Measurements from ENCODE around the gene ELOVL2.

The ELOVL2 gene

GRCh38 chr6:11067348-11067747 is 23.2 kb upstream of the ELOVL2 start:
- no peak overlapping the region for H3K4me3 ChIP-seq
- H3K27ac ChIP-seq, result no peak overlapping the region
- DNase-seq (ENCODE audit: low spot score), result no peak
- no peak for TF ChIP-seq CTCF (IDR thresholded peaks at IDR 0.05)

- no peak for TF ChIP-seq CTCF (IDR thresholded peaks at IDR 0.05)
- no peak overlapping the region for H3K27ac ChIP-seq
- H3K4me3 ChIP-seq, result no peak overlapping the region
- DNase-seq (ENCODE audit: low spot score), result no peak
Observed at GRCh38 chr6:11066505-11067347, 22.6 kb upstream of the ELOVL2 start.

- Histone ChIP-seq H3K27ac (no peak overlapping the region), H3K4me3 (no peak overlapping the region)
- DNase-seq (ENCODE audit: low spot score), result no peak
- no peak for TF ChIP-seq CTCF (IDR thresholded peaks at IDR 0.05)
Observed at GRCh38 chr6:11065436-11066202, 21.5 kb upstream of the ELOVL2 start.

- DNase-seq (ENCODE audit: low spot score), result no peak
- Histone ChIP-seq H3K4me3 (no peak overlapping the region), H3K27ac (no peak overlapping the region)
- TF ChIP-seq CTCF (IDR thresholded peaks at IDR 0.05), result no peak
Observed at GRCh38 chr6:11064836-11065235, 20.7 kb upstream of the ELOVL2 start.

GRCh38 chr6:11062715-11063114 is 18.6 kb upstream of the ELOVL2 start:
- no peak for TF ChIP-seq CTCF (IDR thresholded peaks at IDR 0.05)
- no peak for DNase-seq (ENCODE audit: low spot score)
- H3K27ac ChIP-seq, result no peak overlapping the region
- H3K4me3 ChIP-seq, result no peak overlapping the region

GRCh38 chr6:11062083-11062482 is 18.0 kb upstream of the ELOVL2 start:
- no peak for DNase-seq (ENCODE audit: low spot score)
- Histone ChIP-seq H3K4me3 (no peak overlapping the region), H3K27ac (no peak overlapping the region)
- no peak for TF ChIP-seq CTCF (IDR thresholded peaks at IDR 0.05)
